Urothelium cell line (cell line): ENCODE data around the gene CYSTM1.

ENCODE experiments used
- DNase-seq: peaks from one replicate; pipeline ENCODE4 v3.0.0; 2011; ENCODE audit warnings: low spot score, mixed read lengths
- FAIRE-seq: peaks from 2 replicates; lab custom pipeline; 2011; peaks lifted over from hg19 to GRCh38; lab: Jason Lieb, UNC

CYSTM1 gene

DNA sequence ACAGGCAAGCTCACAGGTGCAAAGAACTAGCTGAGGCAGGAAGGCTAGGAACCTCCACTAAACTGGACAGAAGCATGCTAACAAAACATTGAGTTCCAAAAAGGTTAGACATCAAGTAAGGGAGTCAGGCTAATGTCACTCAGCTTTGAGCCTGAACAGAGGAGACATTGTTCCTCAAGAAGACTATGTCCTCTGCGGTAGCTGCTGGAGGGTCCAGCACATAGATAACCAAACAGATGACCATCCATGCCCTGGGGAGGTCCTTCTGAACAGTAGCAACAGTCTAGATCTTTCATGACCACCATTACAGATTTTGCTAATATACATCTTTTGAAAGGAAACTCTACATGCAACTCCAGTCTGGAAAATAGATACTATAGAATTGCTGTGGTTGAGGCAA lies 57.7 kb downstream of the CYSTM1 start:
- DNase-seq, result no peak
- FAIRE-seq, result no peak

- no peak for FAIRE-seq
Observed at GRCh38 chr5:140234377-140234989, 59.5 kb downstream of the CYSTM1 start.

DNA sequence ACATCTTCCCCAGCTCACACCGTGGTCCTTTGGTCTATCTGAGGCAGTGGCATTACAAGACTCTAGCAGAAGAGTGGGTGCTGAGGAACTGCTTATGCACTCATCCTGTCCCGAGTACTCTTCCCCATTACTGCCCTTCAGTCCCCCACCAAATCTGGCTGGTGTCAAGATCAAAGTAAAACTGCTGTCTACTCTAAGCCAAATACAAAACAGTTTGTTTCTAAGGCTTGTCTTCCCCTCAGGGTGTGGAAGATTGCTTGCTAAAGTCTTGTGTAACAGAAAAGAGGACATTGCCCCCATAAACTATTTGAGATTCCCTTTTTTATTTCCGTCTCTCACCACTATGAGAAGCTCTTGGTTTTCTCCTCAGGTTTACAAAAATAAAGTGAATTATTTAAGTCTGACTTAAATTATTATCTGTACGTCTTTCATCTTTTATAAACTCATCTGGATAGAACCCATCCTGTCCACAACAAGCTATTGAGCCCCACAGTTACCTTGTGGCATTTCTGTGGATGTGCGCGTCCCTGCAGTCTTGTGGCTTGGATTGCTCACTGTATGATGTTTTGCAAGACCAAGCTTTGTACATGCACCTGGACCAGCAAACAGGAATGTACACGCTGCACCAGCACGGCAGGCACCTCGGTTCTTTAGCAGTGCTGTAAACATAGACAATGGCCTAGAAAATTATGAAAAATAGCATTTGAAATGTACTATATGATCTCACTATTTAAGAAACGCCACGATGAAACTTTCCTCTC lies 61.0 kb downstream of the CYSTM1 start:
- no peak for FAIRE-seq
- no peak for DNase-seq

More at GRCh38 chr5:140234377-140234989, 59.5 kb downstream of the CYSTM1 start:
- no peak for DNase-seq

DNA sequence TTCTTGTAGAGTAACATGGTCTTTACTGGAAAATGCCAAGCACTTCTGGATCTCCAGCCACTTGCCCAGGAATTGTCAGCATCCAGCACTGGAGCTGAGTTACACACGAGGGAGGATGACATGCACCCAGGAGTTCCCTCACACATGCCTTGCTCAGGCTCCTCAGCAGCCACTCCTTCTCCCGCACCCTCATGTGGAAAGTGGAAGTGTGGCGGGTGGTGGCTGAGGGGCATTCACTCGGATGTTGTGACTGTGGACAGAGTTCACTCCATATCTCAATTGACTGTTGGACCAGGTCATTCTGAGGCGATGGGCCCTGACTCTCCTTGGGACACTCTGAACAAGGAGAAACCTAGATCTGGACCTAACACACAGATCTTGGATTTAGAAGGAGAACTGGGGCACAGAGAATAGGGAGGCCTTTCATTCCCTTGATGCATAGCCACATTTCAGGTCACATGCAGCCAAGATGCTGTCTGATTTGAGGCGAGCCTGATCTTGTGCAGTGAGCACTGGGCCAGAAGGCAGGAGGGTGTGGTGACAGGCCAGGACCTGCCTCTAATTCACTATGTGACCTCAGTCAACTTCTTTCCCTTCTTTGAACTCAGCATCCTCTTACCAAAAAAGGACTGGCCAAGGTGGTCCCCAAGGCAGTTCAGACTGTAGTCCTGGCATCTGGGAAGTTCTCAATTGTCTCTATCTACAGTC lies 62.1 kb downstream of the CYSTM1 start:
- DNase-seq, result no peak
- FAIRE-seq, result no peak

- no peak for FAIRE-seq
- DNase-seq, result no peak
Observed at GRCh38 chr5:140238756-140239155, 63.8 kb downstream of the CYSTM1 start.

- DNase-seq, result no peak
- no peak for FAIRE-seq
Observed at GRCh38 chr5:140239461-140239860, 64.5 kb downstream of the CYSTM1 start.

- FAIRE-seq (no peak), DNase-seq (peak; percentile 62)
Observed at GRCh38 chr5:140239939-140240700, 65.1 kb downstream of the CYSTM1 start.

DNA sequence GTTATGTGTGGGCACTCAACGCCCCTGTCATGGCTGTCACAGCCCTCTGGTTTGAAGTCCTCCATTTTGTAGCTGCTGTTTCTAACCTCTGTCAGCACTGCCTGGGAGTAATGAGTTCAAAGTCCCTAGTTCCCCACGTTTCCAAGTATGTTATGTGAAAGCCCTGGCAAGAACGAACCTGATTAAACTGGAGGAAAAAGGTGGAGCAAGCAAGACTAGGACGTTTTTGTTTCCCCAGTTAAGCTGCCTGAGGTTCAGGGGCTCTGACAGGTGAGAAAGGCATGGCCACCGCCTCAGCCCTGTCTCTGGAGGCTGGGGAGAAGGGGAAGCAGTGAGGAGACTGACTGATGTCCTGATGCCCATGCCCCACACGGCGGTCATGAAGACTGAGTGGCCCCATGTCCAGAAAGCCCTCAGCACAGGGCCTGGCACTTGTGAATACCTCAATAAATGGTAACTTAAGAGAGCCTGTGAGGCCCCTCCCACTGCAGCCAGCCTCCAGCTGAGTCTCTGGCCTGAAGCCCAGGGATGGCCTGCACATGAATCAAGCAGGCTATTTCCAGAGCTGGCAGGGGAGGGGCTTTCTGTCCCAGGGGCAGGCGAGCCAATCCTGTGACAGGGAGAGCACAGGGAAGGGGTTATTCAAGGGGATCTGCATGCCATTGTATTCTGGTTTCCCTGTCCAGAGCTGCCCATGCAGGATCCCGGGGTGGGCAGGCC lies 66.2 kb downstream of the CYSTM1 start:
- DNase-seq, result peak; percentile 79
- no peak for FAIRE-seq

GRCh38 chr5:140242099-140242498 lies 67.1 kb downstream of the CYSTM1 start:
- FAIRE-seq, result no peak
- DNase-seq, result no peak

DNA sequence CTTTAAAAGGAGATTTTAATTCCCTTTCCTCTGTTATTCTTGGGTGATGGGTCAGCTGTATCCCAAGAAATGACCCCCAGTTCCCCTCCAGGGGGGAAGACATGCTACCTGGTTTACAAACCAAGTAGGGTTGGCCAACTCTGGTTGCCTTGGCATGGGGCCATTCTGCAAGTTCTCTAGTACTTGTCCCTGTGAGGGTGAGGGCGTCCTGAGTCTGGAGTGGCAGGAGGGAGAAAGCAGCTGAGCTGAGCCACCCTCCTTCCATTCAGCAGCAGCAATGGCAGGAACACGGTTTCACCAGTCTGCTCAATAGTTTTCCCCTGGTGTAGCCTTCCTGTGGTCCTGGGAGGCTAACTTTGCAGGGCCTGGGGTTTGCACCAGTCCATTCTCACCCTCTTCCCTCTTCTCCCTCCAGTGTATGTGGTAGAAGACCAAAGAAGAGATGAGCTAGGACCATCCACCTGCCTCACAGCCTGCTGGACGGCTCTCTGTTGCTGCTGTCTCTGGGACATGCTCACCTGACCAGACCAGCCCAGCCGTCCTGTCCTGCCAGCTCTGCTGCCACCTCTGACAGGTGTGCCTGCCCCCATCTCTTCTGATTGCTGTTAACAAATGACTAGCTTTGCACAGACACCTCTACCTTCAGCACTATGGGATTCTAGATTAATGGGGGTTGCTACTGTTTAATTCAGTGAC lies 68.0 kb downstream of the CYSTM1 start:
- FAIRE-seq, result no peak
- DNase-seq, result no peak

GRCh38 chr5:140243706-140244250 lies 68.8 kb downstream of the CYSTM1 start:
- DNase-seq, result no peak
- no peak for FAIRE-seq

GRCh38 chr5:140244525-140245025 lies 69.6 kb downstream of the CYSTM1 start:
- peak; percentile 61 for FAIRE-seq
- DNase-seq, result peak; percentile 71

DNA sequence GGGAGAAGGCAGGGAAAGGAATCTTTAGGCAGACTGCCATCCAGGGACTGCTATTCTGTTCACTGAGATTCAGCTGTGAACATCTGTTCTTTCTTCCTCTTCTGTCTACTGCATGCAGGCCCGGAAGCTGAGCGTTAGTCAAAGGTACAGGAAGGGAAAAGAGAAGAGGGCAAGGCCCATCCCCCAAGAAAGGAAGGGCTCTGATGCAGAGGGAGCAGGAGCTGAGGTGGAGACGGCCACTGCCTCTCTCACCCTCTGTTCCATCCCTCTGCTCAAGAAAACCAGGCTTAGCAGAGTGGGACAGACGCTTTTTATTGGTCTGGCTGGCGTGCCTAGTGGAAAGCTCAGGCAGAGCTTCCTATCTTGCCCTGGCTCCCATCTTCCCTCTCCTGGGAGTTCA lies 70.4 kb downstream of the CYSTM1 start:
- no peak for FAIRE-seq
- DNase-seq, result no peak

DNA sequence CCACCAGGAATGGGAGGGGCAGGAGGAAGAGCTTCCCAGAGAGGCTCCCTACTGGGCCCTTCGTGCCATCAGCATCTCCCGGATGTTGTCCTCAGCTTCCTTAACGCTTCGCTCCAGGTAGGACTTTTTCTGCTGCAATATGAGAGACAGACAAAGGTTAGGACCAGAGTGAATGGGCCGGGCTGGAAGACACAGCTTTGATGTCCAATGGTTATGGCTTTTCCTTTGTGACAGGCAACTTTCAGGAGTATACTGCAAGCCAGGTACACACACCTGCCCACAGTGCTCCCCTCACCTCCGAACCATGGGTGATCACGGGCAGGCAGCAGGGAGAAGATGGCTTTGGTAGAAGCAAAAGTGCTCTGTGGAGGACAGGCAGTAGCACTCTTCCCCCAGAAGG lies 70.9 kb downstream of the CYSTM1 start:
- FAIRE-seq, result no peak
- no peak for DNase-seq

GRCh38 chr5:140246378-140247122 lies 71.6 kb downstream of the CYSTM1 start:
- FAIRE-seq (no peak), DNase-seq (no peak)

DNA sequence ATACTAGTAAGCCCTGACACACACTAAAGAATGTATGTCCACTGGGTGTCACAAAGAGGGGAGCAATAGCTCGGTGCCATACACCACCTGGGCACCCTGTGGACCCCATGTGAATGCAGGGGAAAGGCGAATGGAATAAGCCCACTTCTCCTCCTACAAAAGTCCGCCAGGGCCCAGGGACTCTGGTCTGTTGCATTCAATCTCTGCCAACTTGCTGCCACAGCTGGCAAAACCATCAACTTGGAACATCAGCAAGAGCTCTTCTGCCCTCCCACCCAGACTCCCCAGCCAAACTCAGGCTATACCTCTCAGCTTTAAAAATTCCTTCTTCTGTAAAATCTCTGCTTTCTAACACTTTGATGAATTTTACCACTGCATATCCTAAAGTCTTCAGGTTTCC lies 73.4 kb downstream of the CYSTM1 start:
- FAIRE-seq, result no peak
- no peak for DNase-seq

GRCh38 chr5:140249536-140249935 lies 74.5 kb downstream of the CYSTM1 start:
- FAIRE-seq (no peak), DNase-seq (no peak)

GRCh38 chr5:140250386-140250785 lies 75.4 kb downstream of the CYSTM1 start:
- no peak for DNase-seq
- no peak for FAIRE-seq

DNA sequence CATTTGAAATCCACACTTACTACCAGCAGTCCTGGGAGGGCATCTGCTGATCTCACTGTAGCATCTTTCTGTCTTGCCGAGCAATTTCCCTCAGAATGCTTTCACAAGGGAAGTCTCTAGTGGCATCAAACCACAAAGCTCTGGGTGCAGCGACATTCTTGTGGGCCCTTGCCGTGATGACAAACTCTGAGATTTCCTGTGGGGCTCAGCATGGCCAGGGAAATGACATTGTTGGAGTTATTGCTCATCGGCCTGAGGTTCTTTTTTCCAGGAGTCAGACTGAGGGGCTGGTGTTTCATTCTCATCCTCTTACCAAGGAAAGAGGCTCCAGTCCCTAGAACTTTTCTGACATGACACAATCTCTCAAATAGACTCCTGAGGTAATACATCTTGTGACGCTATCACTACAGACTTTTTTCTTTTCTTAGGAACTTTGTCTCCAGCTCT lies 76.6 kb downstream of the CYSTM1 start:
- no peak for FAIRE-seq
- peak; percentile 64 for DNase-seq
